ENCODE measurements around the gene ATP10A.

DNA sequence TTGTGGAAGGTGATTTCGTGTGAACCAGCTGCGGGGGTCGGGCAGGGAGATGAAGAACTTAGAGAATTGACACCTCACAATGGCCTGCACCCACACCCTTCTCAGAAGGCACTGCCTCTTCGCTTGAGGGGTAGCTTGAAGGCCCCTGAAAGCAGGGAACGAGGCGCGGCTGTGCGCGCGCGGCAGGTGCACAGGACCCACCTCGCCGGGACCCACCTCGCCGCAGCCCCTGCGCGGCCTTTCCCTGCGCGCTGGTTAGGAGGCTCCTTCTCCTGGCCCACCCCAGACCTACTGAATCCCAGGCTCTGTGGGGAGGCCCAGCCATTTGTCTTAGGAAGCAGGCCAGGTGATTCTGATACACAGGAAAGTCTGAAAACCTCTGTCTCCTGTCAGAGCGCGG, 46.2 kb upstream of the ATP10A start:
- TF ChIP-seq, protein P1, sequence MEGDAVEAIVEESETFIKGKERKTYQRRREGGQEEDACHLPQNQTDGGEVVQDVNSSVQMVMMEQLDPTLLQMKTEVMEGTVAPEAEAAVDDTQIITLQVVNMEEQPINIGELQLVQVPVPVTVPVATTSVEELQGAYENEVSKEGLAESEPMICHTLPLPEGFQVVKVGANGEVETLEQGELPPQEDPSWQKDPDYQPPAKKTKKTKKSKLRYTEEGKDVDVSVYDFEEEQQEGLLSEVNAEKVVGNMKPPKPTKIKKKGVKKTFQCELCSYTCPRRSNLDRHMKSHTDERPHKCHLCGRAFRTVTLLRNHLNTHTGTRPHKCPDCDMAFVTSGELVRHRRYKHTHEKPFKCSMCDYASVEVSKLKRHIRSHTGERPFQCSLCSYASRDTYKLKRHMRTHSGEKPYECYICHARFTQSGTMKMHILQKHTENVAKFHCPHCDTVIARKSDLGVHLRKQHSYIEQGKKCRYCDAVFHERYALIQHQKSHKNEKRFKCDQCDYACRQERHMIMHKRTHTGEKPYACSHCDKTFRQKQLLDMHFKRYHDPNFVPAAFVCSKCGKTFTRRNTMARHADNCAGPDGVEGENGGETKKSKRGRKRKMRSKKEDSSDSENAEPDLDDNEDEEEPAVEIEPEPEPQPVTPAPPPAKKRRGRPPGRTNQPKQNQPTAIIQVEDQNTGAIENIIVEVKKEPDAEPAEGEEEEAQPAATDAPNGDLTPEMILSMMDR (IDR thresholded peaks at IDR 0.05; ENCODE audit: low read length): no peak
- TF ChIP-seq EZH2 (IDR thresholded peaks at IDR 0.05; ENCODE audit: borderline replicate concordance, low read length): no peak
